ENCODE data around the gene TSFM. TPM values are rescaled to one million over a fixed set of nuclear protein-coding genes. Genes with fewer than 3 reads are reported as not detected.

TSFM gene
- total and polyA plus RNA-seq, 2 of the 13 experiments (the other 11 are each of a cell fraction or from before 2014, with no cell fraction given) = 29.8 to 68.3 TPM

DNA sequence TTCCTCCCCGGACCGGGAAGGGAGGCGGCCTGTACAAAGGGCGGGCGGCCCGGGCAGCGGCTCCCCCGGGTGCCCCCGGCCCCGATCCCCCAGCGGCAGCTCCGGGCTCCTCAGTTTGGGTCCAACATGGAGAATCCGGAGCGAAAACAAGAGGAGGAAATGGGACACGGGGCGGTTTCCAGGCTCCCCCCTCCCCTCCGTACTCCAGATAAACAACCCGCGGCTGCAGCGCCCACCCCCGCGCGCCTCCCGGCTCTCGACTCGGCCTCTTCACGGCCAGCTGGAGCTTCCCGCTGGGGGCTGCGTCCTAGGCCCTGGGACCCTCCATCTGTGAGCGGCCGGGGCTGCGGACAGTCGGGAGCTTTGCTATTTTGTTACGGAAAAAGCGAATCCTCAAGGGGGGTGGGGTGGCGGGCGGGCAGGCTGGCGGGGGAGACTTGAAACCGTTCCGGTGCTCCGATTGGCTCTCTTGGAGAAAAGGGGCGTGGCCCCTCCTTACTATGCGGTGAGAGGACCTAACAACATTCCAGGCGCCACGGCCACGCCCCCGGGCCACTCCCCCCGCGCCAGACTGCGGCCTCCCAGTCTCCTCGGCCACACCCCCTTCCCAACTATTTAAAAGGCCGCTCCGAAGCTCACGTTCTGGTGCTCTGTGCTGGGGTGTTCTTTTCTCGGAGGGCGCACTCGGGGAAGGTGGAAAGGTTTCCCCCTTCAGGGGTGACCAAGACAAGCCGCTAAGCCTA, 64.2 kb downstream of the TSFM start, which contains the start of gene CTDSP2 (continued):
- TF ChIP-seq, protein P1, sequence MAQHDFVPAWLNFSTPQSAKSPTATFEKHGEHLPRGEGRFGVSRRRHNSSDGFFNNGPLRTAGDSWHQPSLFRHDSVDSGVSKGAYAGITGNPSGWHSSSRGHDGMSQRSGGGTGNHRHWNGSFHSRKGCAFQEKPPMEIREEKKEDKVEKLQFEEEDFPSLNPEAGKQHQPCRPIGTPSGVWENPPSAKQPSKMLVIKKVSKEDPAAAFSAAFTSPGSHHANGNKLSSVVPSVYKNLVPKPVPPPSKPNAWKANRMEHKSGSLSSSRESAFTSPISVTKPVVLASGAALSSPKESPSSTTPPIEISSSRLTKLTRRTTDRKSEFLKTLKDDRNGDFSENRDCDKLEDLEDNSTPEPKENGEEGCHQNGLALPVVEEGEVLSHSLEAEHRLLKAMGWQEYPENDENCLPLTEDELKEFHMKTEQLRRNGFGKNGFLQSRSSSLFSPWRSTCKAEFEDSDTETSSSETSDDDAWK (CRISPR knock-in tag; IDR thresholded peaks at IDR 0.05) = no peak
- no peak for TF ChIP-seq ZNF3 (CRISPR knock-in tag; IDR thresholded peaks at IDR 0.05)
- TF ChIP-seq FOXK2 (IDR thresholded peaks at IDR 0.05) = peak; percentile 82; the same call in 1 of the 2 replicates
- TF ChIP-seq ZNF180 (CRISPR knock-in tag; IDR thresholded peaks at IDR 0.05; ENCODE audit: borderline replicate concordance, low read depth) = no peak
- TF ChIP-seq, protein P2, sequence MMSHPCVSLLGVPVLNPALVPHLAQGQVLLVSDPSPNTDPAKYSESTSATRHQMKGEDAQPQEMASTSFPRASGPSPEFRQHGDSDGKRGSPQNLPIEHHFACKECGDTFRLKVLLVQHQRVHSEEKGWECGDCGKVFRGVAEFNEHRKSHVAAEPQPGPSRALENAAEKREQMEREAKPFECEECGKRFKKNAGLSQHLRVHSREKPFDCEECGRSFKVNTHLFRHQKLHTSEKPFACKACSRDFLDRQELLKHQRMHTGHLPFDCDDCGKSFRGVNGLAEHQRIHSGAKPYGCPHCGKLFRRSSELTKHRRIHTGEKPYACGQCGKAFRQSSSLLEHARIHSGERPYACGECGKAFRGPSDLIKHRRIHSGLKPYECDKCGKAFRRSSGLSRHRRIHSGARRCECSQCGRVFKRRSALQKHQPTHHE (CRISPR knock-in tag; IDR thresholded peaks at IDR 0.05; ENCODE audit: borderline replicate concordance) = no peak
- TF ChIP-seq MEIS2 (CRISPR knock-in tag; IDR thresholded peaks at IDR 0.05) = no peak
- no peak for TF ChIP-seq MED8 (CRISPR knock-in tag; IDR thresholded peaks at IDR 0.05; ENCODE audit: insufficient replicate concordance)
- TF ChIP-seq RFXANK (CRISPR knock-in tag; IDR thresholded peaks at IDR 0.05) = no peak
- TF ChIP-seq, protein P3, sequence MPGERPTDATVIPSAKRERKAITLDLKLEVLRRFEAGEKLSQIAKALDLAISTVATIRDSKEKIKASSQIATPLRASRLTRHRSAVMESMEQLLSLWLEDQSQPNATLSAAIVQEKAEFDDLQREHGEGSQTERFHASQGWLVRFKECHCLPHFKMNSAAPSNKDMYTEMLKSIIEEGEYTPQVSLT (CRISPR knock-in tag; IDR thresholded peaks at IDR 0.05; ENCODE audit: borderline replicate concordance, low read depth) = no peak
- TF ChIP-seq, protein P4, sequence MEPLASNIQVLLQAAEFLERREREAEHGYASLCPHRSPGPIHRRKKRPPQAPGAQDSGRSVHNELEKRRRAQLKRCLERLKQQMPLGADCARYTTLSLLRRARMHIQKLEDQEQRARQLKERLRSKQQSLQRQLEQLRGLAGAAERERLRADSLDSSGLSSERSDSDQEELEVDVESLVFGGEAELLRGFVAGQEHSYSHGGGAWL (CRISPR knock-in tag; IDR thresholded peaks at IDR 0.05) = no peak
- TF ChIP-seq TBX3 (IDR thresholded peaks at IDR 0.05; ENCODE audit: borderline replicate concordance) = no peak
- peak; percentile 78 for TF ChIP-seq MAZ (IDR thresholded peaks at IDR 0.05; ENCODE audit: borderline replicate concordance, low read depth, low read length)
- no peak for TF ChIP-seq MAZ (CRISPR knock-in tag; IDR thresholded peaks at IDR 0.05; ENCODE audit: low read depth)
- TF ChIP-seq ZNF746 (CRISPR knock-in tag; IDR thresholded peaks at IDR 0.05) = peak; percentile 67
- peak; percentile 60; the same call in 1 of the 2 replicates for TF ChIP-seq ZNF430 (CRISPR knock-in tag; IDR thresholded peaks at IDR 0.05)
- TF ChIP-seq, protein P5, sequence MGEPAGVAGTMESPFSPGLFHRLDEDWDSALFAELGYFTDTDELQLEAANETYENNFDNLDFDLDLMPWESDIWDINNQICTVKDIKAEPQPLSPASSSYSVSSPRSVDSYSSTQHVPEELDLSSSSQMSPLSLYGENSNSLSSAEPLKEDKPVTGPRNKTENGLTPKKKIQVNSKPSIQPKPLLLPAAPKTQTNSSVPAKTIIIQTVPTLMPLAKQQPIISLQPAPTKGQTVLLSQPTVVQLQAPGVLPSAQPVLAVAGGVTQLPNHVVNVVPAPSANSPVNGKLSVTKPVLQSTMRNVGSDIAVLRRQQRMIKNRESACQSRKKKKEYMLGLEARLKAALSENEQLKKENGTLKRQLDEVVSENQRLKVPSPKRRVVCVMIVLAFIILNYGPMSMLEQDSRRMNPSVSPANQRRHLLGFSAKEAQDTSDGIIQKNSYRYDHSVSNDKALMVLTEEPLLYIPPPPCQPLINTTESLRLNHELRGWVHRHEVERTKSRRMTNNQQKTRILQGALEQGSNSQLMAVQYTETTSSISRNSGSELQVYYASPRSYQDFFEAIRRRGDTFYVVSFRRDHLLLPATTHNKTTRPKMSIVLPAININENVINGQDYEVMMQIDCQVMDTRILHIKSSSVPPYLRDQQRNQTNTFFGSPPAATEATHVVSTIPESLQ (CRISPR knock-in tag; conservative IDR thresholded peaks at IDR 0.05) = no peak
- TF ChIP-seq ZNF792 (CRISPR knock-in tag; IDR thresholded peaks at IDR 0.05) = no peak
- TF ChIP-seq ZNF547 (CRISPR knock-in tag; IDR thresholded peaks at IDR 0.05) = no peak
- TF ChIP-seq, protein P6, sequence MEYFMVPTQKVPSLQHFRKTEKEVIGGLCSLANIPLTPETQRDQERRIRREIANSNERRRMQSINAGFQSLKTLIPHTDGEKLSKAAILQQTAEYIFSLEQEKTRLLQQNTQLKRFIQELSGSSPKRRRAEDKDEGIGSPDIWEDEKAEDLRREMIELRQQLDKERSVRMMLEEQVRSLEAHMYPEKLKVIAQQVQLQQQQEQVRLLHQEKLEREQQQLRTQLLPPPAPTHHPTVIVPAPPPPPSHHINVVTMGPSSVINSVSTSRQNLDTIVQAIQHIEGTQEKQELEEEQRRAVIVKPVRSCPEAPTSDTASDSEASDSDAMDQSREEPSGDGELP (IDR thresholded peaks at IDR 0.05; ENCODE audit: borderline replicate concordance, low read depth) = 0 out of 2 replicates have a peak, but pooled peaks have one; percentile 27
- TF ChIP-seq ATAD3A (CRISPR knock-in tag; IDR thresholded peaks at IDR 0.05) = no peak
- no peak for TF ChIP-seq ZNF616 (CRISPR knock-in tag; IDR thresholded peaks at IDR 0.05; ENCODE audit: low read depth)
- no peak for TF ChIP-seq CC2D1A (CRISPR knock-in tag; IDR thresholded peaks at IDR 0.05)
- no peak for TF ChIP-seq RFXAP (CRISPR knock-in tag; IDR thresholded peaks at IDR 0.05; ENCODE audit: borderline replicate concordance)
- TF ChIP-seq ARNT (IDR thresholded peaks at IDR 0.05) = no peak
- TF ChIP-seq ZNF713 (CRISPR knock-in tag; IDR thresholded peaks at IDR 0.05) = no peak
